ENCODE results near the gene PAGE5. TPM values are rescaled to one million over a fixed set of nuclear protein-coding genes. Genes with fewer than 3 reads are reported as not detected.

Gene PAGE5
- not detected for polyA plus RNA-seq (ENCODE audit: insufficient read depth in 1 of 5, insufficient read length in 5 of 5, low replicate concordance in 1 of 5)
- long read RNA-seq, donor 1: 0 reads
- long read RNA-seq, donor 2: 0 reads
- long read RNA-seq, donor 3: 0 reads
- long read RNA-seq, donor 4: 0 reads
- long read RNA-seq, donor 5: 0 reads
- long read RNA-seq, donor 6: 0 reads
- long read RNA-seq, donor 7: 0 reads
- long read RNA-seq, donor 8: 0 reads

GRCh38 chrX:55220119-55220794, at the start of gene PAGE5:
Gene PAGE5 (plus strand): TSS chrX:55220346. CDS start chrX:55221383, 1,037 bp downstream.
- no peak for DNase-seq

GRCh38 chrX:55187281-55187680, 32.9 kb upstream of the PAGE5 start:
- no peak for DNase-seq

- DNase-seq: no peak
Measured at GRCh38 chrX:55196688-55197087, 23.5 kb upstream of the PAGE5 start.

GRCh38 chrX:55201930-55202579, 18.1 kb upstream of the PAGE5 start:
- DNase-seq: no peak

- DNase-seq: no peak
Measured at GRCh38 chrX:55206162-55206941, 13.8 kb upstream of the PAGE5 start.

- no peak for DNase-seq
Measured at GRCh38 chrX:55210931-55211677, 9.0 kb upstream of the PAGE5 start.

GRCh38 chrX:55213381-55213780, 6.8 kb upstream of the PAGE5 start:
- no peak for DNase-seq

- DNase-seq: no peak
Measured at GRCh38 chrX:55240788-55241340, 20.7 kb downstream of the PAGE5 start.

GRCh38 chrX:55253528-55253927, 33.4 kb downstream of the PAGE5 start:
- DNase-seq: no peak

GRCh38 chrX:55260806-55261205, 40.7 kb downstream of the PAGE5 start:
- DNase-seq: no peak

GRCh38 chrX:55264816-55265215, 44.7 kb downstream of the PAGE5 start, which contains the start of gene PAGE3:
Gene PAGE3 (minus strand): TSS chrX:55264916. CDS start chrX:55263903, 1,013 bp downstream.
- DNase-seq: no peak

Other genes starting within 250 kb of the PAGE5 start
- under 1 TPM; 0.32 to 0.58 (median 0.53) TPM for gene PFKFB1, start 226.2 kb upstream of the PAGE5 start, polyA plus RNA-seq (ENCODE audit: insufficient read depth in 1 of 5, insufficient read length in 5 of 5, low replicate concordance in 1 of 5)
- gene APEX2, start 220.0 kb upstream of the PAGE5 start, polyA plus RNA-seq (ENCODE audit: insufficient read depth in 1 of 5, insufficient read length in 5 of 5, low replicate concordance in 1 of 5): 10 to 100 TPM; 12.0 to 18.9 (median 13.6) TPM
- 10 to 100 TPM; 22.1 to 52.6 (median 29.1) TPM for gene ALAS2, start 189.4 kb upstream of the PAGE5 start, polyA plus RNA-seq (ENCODE audit: insufficient read depth in 1 of 5, insufficient read length in 5 of 5, low replicate concordance in 1 of 5)
- gene PAGE2B, start 145.3 kb upstream of the PAGE5 start, polyA plus RNA-seq (ENCODE audit: insufficient read depth in 1 of 5, insufficient read length in 5 of 5, low replicate concordance in 1 of 5): not detected
- gene PAGE2, start 131.3 kb upstream of the PAGE5 start, polyA plus RNA-seq (ENCODE audit: insufficient read depth in 1 of 5, insufficient read length in 5 of 5, low replicate concordance in 1 of 5): under 1 TPM in 1 of 5 donors, not detected in 4; 0.44 TPM
- not detected for gene PAGE3, start 44.6 kb downstream of the PAGE5 start, polyA plus RNA-seq (ENCODE audit: insufficient read depth in 1 of 5, insufficient read length in 5 of 5, low replicate concordance in 1 of 5)
- gene MAGEH1, start 231.8 kb downstream of the PAGE5 start, polyA plus RNA-seq (ENCODE audit: insufficient read depth in 1 of 5, insufficient read length in 5 of 5, low replicate concordance in 1 of 5): 10 to 100 TPM; 60.2 to 82.6 (median 65.8) TPM

Measured in right lung (tissue), 10 donors.